T-helper 2 cell treated with Interferon-gamma antibody and Interleukin-4, amounts not matched to agents 100 ng/mL and 5 ng/mL, for 36 hours (primary cell): ENCODE data around the gene PEX5. TPM values are rescaled to one million over a fixed set of nuclear protein-coding genes. Genes with fewer than 3 reads are reported as not detected.

Source experiments
- intact Hi-C: fragments of 100-400 bp; cut with micrococcal nuclease; formaldehyde crosslinking; loops from one replicate; pipeline ENCODE4 v1.15.1; 2023
- total RNA-seq: library from RNA; stranded (reverse); gene quantifications from 2 replicates; pipeline ENCODE4 v1.2.3, GENCODE V29; 2022

The PEX5 gene
- total RNA-seq, 1 donor from 2014 or later, result 16.7 TPM

DNA sequence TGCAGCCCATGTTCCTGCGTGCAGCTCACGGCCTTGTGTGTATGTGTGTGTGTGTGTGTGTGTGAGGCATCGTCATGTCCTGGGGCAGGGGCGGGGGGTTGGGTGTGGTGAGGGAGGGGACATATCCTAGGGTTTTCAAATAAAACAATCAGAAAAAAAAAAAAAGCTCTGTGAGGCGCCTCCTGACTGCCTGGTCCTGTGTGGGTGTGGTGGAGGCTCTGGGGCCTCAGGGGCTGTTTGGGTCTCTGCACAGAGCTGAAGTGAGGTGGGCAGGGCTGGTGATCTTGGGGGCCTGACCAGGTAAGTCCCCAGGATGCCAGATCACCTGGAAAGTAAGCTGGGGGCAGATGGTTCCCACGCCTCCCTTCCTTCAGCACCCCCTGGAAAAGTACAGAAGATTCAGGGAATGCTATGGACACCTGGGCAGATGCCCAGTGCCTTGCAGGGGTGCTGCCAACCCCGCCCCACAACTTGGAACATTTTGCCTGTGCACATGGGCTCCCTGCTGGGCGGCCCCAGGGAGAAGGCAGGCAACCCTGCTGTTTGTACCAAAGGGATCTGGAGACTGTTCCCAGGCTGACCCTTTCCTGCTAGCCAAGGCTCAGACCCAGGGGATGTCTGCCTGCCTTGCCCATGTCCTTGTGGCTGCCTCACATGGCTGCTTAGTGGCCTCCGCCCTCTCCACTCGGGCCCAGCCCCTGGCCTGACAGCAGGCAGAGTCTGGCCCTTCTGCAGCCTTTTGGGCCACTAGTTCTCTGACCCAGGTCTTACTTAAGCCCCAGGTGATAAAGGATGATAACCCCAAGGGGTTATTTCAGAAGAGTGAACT, 30.5 kb upstream of the PEX5 start:
- intact Hi-C loops, result no loop called here

- intact Hi-C loops, result no loop called here
Measured at GRCh38 chr12:7160183-7160582, 29.3 kb upstream of the PEX5 start.

GRCh38 chr12:7161327-7161726, 28.2 kb upstream of the PEX5 start:
- intact Hi-C loops, result no loop called here

GRCh38 chr12:7161811-7162210, 27.7 kb upstream of the PEX5 start:
- intact Hi-C loops, result no loop called here

DNA sequence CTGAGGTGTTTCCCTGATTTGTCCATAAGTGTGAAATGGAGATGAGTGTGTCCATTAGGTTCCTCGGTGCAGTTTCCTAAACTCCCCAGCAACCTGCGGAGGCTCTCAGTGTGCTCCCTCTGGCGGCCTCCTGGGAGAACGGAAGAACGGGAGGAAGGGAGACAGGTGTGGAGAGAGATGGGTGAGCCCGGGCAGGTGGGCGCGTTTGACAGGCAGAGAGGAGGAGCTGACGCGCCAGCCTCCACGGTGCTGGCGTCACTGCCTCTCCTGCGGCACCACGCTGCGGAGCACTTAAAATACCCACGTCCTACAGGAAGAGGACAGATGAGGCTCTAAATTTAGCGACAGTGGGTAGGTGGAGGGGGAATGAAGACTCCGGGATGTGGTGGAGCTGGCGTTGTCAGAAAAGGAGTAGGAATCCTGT, 26.8 kb upstream of the PEX5 start:
- intact Hi-C loops, result no loop called here

- intact Hi-C loops, result no loop called here
Measured at GRCh38 chr12:7169951-7170350, 19.5 kb upstream of the PEX5 start.

DNA sequence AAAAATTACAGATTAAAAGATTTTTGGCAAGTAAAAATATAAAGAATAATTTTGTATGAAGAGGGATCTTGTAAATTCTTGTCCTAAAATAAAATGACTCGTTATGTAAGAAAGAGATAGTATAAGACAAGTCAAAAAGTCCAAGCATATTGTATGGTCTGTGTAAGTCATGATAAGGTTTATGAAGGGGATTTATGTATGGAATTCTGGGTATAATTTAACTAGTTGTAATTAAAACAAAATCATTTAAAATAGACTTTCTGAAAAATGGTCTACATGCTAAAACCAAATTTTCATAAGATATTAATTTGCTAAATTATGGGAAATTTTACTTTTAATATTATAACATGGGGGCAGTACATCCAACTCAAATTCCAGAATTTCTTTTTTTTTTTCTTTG, 17.6 kb upstream of the PEX5 start:
- intact Hi-C loops, result no loop called here

DNA sequence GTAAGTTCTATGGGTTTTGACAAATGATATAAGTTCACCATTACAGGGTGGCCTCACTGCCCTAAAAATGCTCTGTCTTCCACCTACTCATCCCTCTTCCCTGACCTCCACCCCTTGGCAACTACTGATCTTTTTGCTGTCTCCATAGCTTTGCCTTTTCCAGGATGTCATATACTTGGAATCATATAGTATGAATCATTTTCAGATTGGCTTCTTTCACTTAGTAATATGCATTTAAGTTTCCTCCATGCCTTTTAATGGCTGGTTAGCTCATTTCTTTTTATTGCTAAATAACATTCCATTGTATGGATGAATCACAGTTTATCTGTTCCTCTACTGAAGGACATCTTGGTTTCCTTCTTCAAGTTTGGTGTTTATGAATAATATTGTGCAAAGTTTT, 14.0 kb upstream of the PEX5 start:
- intact Hi-C loops, result no loop called here

GRCh38 chr12:7176595-7176994, 12.9 kb upstream of the PEX5 start:
- intact Hi-C loops, result no loop called here

DNA sequence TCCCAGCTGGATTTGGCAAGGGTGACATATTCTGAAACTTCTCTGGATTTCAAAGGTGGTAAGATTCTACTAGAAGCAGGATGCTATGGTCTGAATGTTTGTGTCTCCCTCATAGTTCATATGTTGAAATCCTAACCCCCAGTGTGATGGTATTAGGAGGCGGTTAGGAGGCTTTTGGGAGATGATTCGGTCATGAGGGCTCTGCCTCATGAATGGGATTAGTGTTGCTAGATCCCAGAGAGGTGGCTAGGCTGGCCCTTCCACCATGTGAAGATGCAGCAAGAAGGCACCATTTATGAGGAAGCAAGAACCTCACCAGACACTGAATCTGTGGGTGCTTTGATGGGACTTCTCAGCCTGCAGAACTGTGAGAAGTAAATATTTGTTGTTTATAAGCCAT, 11.0 kb upstream of the PEX5 start:
- intact Hi-C loops, result no loop called here

- intact Hi-C loops, result no loop called here
Measured at GRCh38 chr12:7180685-7181084, 8.8 kb upstream of the PEX5 start.

GRCh38 chr12:7186058-7186457, 3.4 kb upstream of the PEX5 start:
- intact Hi-C loops, result loop anchor here (5.0 kb wide), 2 partner anchors 44 to 896 kb away; partner anchors contain the start of gene NECAP1

DNA sequence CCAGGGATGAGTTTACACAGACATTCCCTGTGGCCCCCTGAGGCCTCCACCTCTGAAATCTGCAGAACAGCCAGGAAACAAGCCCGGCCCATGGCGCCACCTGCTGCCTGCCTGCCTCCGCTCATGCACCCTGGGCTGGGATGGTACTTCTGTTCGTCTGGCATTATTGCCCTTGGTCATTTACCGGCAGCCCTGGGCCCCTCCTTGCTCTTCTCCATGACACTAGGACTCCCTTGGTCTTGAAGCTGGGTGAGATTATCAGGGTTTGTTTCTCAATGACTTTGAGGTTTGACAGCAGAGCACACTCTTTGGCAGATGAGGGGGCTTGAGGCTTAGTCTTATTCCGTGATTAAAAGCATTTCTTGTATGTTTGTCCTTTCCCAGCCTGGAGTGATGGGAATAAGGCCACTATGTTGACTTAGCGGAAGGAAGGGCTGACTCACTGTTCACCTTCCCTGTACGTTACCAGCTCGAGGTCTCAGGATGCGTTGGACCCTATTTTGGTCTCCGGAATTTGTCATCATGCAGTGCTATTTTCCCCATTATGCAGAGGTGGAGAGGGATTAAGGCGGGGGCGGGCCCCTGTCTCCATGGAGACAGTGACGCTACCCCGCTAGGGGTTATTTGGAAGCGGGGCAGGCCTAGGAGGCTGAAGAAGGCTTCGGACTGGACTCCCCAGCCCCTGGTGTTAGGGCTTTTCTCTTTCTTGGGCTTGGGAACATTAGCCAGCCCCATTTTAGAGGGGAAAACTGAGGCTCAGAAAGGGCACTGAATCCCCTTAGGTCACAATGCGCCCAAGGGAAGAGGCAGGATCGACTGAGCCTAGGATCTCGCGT, 706 bp upstream of the PEX5 start:
- intact Hi-C loops, result loop anchor here (1.0 to 5.0 kb wide), 3 partner anchors 46 to 894 kb away; partner anchors contain the start of genes NECAP1 and SPSB2

GRCh38 chr12:7190268-7191055, 976 bp downstream of the PEX5 start:
- intact Hi-C loops, result no loop called here

DNA sequence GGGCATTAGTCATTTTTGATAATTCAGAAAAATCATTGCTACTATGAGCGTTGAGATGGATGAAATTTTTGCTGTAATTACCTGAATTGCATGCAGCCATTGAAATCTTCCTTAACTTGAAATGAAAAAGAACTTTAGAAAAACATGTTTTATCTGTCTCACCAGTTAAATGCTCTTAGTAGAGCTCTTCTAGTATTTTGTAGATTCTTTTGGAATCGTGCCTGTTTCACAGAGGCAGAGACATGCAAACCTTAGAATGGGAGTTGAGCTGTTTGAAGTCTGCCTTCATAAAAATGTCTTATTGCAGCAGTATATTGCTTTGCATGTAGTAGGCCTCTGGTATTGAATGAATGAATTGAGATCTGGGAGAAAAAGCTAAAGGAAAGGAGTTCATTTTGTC, 4.2 kb downstream of the PEX5 start:
- intact Hi-C loops, result no loop called here

- intact Hi-C loops, result no loop called here
Measured at GRCh38 chr12:7197841-7198240, 8.4 kb downstream of the PEX5 start.

GRCh38 chr12:7203109-7203508, 13.6 kb downstream of the PEX5 start:
- intact Hi-C loops, result no loop called here

- intact Hi-C loops, result no loop called here
Measured at GRCh38 chr12:7205091-7205490, 15.6 kb downstream of the PEX5 start.

DNA sequence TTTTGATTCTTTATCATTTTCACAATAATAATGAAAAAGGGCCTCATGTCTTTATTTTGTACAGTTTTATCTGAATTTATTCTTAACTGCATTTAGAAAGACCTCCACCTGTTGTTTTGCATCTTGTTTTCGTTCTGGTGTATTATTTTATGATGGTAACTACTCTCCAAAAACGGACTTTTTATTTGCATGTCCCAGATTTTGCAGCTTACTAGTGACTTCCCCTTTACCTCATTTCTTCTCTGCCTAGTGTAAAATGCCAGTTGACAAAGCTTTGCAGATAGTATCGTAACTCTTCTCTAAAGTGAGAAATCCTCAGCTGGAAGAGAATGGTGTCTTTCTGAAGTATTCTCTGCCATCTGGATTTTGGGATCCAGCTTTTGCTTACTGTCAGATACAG, 17.2 kb downstream of the PEX5 start:
- intact Hi-C loops, result no loop called here

DNA sequence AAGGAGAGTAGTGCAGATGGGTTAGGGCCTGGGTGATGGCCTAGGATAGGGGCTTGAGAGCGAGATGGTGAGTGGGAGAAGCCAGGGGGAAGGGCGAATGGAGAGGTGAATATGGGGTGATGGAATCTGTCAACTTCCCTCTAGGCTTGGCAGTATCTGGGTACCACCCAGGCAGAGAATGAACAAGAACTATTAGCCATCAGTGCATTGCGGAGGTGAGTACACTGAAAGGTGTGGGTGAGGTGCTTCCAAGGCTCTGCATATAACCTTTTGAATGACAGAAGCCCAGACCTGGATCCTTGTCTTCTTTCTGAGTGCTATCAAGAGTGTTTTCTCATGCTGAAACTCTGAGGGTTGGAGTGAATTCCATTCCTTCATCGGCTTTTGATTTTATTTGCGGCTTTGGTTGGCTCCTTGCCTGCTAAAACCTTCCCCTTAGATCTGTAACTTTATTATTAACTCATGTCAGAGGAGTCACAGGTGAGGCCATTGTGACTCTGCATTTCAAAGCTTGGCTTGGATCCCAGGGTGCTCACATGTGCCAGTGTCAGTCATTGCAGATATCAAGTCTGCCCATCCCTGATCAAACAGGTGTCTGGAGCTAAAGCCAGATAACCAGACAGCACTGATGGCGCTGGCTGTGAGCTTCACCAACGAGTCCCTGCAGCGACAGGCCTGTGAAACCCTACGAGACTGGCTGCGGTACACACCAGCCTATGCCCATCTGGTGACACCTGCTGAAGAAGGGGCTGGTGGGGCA, 18.6 kb downstream of the PEX5 start:
- intact Hi-C loops, result no loop called here

GRCh38 chr12:7209958-7210357, 20.5 kb downstream of the PEX5 start:
- intact Hi-C loops, result no loop called here
